HG03460 (cell line): ENCODE data around the gene USP36.
"Not testable (repeated sequence)": the region's sequence is repeated elsewhere in the genome, so short reads cannot be mapped to it uniquely, and the experiment has no call there.

Source experiments
- ATAC-seq: cut with Tn5 transposase; IDR thresholded peaks from one replicate; pipeline ENCODE4 v1.9.1; 2021; ENCODE audit not compliant: unreplicated experiment

The USP36 gene

DNA sequence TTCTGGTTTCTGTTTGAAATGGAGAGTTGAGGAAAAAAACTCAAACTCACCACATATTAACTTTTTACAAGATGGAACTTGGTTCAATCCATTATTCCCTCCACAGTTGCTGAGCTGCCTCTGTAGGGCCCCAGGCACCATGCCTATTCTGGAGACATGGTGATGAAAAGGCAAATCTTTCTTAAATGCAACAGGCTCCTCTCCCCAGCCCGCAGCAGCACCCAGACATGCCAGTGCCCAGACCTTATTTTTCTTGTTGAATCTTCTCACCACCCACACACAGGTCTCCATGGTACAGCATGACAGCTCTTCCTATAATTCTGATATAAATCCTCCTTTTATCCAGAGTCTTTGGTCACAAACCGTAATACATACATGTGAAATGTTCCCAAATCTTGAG, 66.2 kb downstream of the USP36 start:
- ATAC-seq, result no peak

DNA sequence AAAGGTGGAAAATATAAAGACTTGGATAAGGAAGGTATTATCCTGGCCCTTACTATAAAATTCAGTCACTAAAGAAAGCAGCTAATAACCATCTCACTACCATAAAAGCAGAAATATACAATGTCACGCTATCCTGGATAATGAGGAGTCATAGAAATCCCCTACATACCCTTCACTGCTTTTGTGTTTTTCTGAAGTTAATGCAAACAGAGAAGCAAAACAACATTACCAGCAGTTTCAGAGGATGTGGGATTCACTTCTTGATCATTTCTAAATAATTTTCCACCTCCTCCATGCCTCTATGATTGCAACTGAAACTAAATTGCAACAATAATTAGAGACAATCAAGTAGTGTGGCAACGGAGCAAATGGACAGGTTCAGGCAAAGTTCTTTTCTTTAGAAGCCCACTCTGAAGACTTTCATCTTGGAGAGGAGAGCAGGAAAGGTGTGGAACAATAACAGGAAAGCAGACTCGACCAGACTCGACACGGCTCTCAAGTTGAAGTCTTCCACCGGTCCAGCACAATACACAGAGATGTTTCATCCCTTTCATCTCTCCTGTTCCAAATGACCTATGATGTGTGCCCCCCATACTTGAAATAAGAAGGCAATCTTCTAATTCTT, 68.7 kb downstream of the USP36 start:
- no peak for ATAC-seq

DNA sequence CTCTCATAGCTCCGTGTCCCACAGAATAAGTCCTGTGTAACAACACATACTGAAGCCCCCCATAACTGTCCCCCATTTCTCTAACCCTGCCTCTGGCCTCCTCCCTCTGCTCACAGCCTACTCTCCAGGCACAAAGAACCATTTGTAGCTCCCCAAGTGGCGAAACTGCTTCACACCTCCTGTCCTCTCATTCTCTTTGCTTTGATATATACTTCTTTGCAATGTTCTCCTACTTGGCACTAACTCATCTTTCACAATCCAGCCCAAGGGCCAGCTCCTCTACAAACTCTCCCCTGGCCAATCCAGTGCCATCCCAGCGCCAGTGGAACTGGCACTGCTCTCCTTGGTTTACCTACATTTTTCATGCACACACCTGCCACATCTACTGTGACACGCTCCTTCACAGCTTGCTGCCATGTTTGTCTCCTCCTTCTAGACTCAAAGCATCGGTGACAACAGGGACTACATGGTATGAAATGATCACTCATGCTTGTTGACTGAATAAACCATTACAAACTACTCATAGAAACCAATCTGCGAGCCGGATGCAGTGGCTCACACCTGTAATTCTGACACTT, 71.3 kb downstream of the USP36 start:
- ATAC-seq, result no peak

DNA sequence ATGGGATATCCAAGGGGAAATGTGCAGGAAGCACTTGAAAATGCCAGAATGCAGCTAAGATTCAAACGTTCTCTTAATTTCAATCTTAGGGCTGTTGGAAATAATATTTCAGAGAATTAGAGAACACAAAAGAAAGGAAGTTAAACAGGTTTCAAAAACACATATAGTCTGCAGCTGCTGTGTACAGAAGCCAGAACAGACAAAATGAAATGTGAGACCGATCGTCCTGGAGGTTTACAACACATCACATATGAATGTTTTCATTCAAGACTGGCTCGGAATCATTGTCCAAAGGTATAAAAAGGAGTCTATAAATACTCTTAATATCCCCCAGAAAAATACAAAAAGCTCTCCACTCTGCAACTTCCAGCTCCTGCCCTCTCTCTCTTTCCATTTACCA, 72.8 kb downstream of the USP36 start:
- ATAC-seq, result no peak

DNA sequence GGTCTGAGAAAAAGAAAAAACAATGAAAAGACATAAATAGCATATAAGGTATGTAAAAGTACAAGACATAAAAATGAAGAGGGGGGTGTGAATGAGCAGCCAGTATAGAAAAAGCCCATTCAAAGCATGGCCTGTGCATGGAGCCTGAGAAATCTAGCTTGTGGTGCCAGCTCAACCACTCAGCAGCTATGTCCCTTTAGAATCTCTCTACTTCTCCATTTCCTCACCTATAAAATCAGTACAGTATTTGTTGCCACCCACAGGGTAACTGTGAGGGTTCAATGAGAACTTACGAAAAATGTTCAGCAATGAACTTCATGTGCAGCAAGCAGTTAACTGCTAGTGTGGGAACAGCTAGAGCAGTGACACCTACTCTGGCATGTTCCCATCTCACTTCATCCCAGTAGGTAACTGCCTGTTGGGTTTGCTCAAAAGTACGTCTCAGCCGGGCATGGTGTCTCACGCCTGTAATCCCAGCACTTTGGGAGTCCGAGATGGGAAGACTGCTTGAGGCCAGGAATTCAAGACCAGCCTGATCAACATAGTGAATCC, 73.8 kb downstream of the USP36 start:
- no peak for ATAC-seq

DNA sequence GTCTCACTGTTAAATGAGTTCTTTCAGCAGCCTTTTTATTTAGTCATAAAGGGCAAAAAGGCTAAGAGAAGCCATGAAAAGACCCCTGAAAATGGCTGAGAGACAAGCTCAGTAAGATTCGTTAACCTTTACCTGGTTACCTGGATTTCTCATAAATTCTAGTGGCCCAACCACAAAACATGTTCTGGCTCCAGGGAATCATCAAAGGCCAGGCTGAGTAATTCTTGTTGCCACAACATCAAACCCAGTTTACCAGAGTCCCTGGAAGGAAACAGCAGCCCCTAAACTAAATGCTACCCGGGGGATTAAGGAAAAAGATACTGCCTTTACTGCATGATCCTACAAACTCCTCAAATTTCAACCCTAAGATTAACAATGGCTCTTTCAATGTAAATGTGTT, 74.4 kb downstream of the USP36 start:
- ATAC-seq, result no peak

DNA sequence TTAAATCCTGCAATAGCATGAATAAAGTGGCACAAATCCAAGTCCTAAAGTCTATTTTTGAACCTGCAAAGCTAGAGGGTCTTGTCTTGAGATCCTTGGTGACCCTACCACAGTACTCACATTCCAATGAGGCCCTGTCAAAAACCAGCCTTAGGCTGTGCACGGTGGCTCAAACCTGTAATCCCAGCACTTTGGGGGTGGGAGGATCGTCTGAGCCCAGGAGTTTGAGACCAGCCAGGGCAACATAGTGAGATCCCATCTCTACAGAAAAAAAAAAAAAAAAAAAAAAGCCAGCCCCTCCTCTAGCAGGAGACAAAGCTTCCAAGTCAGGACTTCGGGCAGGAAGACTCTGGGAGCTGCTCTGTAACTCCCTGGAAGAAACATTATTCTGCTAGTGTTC, 74.8 kb downstream of the USP36 start:
- ATAC-seq, result no peak

DNA sequence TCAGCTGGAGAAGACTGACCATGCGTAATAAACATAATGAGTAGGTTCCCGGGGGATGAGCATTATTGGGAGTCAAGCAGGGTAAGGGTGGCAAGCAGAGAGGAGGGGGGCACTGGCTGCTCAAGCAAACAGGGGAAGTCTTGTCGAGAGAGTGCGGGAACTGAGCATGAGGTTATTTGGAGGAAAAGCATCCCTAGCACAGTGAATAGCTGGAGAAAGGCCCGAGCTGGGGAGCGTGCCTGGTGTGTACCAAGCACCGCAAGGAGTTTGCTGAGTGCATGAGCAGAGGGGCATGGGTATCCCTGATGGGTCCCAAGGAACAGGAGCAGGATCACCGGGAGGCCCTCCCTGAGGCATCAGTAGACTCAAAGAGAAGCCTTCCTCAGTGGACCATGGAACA, 75.7 kb downstream of the USP36 start:
- ATAC-seq, result no peak

DNA sequence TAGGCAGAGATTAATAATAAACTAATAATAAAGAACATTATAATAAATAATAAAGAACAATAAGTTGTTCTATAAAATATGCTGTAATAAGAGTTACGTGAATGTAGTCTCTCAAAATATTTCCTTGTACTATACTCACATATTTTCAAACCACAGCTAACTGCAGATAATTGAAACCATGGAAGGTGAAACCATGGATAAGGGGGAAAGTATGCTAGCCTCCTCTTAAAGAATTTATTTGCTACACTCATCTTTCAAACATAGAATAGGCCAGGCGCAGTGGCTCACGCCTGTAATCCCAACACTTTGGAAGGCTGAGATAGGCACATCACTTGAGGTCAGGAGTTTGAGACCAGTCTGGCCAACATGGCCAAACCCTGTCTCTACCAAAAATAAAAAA, 77.1 kb downstream of the USP36 start:
- no peak for ATAC-seq

DNA sequence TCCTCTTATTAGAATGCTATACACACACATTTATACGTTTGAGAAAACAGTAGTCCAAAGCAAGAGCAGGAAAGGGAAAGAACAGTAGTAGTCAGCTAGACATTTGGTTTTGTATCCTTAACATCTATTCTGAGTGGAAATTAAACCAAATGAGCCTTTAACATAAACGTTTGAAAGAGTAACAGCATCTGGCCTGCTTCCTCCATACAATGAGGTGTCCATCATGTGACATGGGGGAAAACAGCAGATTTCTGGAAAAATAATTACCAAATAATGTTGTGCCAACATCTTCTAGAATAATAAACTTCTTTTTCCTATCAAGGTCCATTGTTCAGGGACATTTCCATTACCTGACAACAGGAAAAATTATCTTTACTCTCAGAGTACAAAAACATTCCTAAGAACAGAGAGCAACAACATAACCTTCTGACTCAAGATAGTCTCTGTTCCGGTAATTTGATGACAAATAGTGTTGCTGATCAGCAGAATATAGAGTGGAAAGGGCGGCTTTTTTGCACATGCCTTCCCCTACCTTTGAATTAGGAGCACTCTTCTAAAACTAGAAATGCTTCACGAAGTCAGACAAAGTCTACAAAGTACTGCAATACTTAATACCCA, 78.7 kb downstream of the USP36 start:
- ATAC-seq, result no peak

DNA sequence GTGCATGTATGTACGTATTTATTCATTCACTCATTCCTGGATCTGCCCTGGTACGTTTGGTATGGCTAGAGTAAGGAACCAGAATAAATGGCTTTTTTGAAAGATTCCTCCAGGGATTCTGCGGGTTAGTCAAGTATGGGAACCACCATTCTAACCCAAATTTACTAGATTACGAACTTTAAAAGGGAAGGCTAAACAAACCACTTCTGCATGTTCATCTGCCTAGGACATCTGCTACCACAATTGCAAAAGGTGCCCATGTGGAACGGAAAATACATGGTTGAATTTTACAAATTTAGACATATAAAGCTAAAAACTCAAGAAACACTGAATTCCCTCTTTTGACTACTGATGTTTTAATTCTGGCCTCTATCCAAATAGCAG, 80.7 kb downstream of the USP36 start:
- ATAC-seq, result no peak

DNA sequence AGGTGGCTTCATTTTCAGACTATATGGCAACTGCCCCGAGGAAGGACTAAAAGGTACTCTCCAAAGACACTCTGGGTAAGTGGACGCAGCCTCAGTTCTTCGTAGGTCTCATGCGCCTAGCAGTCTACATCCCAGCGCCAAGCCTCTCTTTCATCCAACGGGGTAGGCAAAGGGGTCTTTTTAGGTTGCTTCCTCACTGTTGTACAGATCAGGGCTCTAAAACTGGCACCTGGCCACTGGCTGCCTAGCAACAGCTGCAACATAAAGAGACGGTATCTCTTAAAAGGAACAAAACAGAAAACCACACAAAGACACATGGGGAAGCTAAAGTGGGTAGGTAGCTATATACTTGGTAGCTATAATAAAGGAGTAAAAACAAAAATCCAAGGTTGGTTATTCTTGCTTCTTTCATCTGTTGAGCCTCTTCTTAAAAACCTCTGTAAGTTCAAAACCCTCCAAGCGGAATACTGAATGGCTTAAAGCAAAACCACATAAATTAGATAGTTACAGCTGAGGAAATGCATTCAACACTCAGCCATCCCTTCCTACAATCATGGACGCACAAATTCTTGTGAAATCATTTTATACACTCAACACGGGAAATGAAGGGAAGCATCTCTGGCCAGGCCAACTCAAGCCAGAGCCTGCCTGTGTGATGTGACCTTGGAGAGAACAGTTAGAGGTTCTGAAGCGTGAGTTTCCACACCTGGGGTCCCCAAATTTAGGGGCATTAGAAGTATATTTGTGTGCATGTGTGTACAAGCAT, 81.2 kb downstream of the USP36 start:
- peak; percentile 82 for ATAC-seq

DNA sequence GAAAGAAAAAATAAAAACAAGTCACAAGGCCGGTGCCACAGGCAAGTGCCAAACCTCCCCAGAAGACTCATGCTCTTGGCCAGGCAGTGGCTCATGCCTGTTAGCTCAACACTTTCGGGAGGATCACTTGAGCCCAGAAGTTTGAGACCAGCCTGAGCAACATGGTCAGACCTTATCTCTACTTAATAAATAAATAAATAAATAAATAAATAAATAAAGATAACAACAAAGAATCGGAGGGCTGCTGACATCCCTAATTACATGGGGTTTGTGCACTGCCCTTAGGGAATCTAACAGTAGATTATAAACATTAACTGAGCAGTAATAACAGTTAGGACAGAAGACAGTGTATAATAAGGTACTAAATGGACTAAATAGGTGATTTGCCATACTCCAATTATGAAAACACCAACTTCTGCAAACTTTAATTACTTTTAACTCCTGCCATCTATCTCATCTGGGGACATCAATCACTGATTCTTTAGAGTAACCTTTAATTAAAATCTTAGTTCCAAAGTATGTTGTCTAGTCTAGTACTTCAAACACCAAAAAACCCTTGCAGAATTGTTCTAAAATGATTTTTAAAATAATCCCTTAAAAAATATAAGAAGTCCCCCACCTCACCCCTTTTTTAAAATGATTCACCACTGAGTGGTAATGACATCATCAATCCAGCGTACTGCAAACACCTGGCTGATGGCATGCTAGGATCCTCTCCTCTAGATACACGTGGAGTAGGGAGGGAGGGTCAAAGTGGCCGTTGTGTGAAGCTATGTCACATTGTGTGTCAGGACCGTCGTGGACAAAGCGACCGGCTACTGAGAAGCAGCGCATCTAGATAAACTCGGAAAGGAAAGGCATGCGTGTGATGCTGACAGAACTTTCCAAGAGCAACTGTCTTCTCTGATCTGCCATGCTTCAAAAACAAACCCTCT, 87.0 kb downstream of the USP36 start:
- no peak for ATAC-seq

DNA sequence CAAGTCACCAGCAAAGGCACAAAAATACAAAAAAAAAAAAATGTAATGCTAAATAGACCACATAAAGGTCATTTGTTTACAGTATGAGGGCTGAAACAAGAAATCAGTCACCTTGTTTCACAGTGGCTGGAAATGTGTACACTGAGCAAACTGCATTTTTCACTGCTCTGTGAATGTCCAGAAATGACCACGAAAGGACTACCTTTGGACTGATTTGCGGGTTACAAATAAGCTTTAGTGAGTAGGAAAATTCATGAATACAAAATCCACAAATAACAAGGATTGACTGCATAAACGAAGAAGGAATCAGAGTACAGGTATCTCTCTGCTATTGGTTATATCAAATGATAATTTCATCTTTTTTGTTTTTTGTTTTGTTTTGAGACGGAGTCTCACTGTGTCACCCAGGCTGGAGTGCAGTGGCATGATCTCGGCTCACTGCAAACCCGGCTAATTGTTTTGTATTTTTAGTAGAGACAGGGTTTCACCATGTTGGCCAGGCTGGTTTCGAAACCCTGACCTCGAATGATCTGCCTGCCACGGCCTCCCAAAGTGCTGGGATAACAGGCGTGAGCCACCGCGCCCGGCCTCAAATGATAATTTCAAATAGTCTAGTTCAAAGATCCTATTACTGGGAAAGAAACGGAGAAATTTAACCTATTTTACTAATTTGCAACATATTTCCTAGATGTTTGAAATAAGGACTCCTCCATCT, 89.0 kb downstream of the USP36 start:
- ATAC-seq, result no peak

DNA sequence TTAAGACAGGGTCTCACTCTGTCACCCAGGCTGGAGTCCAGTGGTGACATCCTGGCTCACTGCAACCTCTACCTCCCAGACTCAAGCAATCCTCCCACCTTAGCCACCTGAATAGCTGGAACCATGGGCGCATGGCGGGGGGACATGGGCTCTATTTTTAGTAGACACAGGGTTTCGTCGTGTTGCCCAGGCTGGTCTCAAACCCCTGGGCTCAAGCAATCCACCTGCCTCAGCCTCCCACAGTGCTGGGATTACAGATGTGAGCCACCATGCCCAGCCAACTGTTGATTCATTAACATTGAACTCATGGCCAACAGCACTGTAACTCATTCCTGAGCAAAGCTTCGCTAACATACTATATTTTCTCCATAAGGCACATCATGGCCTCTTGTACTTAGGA, 89.6 kb downstream of the USP36 start:
- ATAC-seq, result not testable (repeated sequence)

DNA sequence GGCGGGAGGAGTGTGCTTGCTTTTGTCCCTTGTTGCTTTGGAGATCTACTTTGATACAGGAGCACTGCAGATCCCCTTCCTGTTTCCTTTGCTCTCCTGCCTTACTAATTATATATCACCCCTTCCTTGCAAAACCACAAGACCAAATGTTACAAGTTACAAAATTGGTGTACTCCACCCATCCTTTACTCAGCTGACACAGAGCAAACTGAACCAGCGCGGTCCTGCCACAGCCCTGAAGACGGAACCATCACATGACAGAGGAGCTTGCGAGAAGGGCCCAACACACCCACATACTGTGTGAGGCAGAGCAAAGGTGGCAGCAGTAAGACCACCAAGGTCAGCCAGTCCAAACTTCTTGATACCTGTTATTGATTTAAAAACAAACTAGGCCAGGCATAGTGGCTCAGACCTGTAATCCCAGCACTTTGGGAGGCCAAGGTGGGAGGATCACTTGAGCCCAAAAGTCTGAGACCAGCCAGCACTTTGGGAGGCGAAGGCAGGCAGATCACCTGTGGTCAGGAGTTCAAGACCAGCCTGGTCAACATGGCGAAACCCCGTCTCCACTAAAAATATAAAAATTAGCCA, 91.8 kb downstream of the USP36 start:
- ATAC-seq, result peak; percentile 56

DNA sequence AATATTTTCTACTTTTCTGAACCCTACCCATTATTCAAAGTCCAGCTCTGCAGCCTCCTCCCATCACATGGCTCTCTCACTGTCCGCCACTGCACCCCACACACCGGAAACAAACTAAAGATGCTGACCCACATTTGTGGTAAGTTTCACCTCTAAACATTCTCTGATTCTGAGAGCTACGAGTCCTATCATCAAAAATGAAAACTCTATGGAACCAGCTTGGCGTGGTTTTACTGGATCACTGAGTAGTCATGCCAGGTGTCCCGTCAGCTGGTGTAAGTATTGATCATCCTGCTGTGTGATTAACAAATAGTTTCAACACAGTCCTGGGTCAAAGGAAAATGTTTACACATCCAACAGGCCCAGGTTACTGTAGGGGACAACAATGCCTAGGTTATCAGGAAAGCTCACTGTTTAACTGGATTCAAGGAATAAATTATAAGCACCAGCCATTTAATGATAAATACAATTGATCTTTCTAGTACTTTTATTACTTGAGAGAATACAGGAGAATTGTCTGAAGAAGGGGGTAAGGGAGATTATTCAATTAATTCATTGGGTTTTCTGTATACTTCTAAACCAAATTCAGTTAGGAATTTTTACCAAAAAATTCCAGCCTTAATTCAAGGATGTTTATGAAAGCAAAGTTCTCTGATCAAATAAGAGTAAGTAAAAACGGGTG, 92.4 kb downstream of the USP36 start:
- ATAC-seq, result peak; percentile 47

DNA sequence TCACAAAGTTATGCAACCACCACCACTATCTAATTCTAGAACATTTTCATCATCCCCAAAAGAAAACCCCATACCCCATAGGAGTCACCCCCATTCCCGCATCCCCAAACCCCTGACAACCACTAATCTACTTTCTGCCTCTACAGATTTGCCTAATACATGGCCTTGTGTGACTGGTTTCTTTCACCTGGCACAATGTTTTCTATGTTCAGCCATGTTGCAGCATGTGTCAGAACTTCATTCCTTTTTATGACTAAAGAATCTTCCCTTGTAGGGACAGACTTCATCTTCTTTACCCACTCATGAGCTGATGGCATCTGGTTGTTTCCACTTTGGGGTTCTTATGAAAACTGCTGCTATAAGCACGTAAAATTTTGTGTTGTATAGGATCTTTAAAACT, 93.1 kb downstream of the USP36 start:
- ATAC-seq, result no peak

DNA sequence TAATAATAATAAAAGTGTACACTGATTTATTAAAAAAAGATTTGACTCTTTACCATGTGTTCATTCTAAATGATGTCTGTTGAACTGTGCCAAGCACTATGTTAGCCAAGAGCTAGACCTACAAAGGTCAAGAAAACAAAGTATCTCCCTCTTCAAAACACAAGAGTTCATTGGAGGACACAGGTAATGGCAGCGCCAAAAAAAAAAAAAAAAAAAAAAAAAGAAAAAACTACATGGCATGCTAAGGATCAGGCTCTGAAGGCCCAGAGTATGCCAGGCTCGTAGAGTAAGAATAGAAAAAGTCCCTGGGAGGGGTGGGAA, 93.7 kb downstream of the USP36 start:
- ATAC-seq, result no peak
